HG03442 (cell line): ENCODE data around the gene GDPD5.
A peak's percentile ranks its signal among the peaks of the same experiment; 100 is the strongest.

Experiments
- ATAC-seq: cut with Tn5 transposase; IDR thresholded peaks from one replicate; pipeline ENCODE4 v1.9.1; 2021; ENCODE audit warnings: mild to moderate bottlenecking, moderate library complexity; ENCODE audit not compliant: unreplicated experiment

GDPD5 gene

GRCh38 chr11:75525433-75526191, at the start of gene GDPD5:
TSS of gene GDPD5 (minus strand) at chr11:75525941. CDS start at chr11:75477735, 48,206 bp downstream.
- ATAC-seq, result peak; percentile 68

- no peak for ATAC-seq
These were observed 49.2 kb upstream of the GDPD5 start for GRCh38 chr11:75574698-75575602.

GRCh38 chr11:75572744-75573143, 47.0 kb upstream of the GDPD5 start:
- ATAC-seq, result no peak

- no peak for ATAC-seq
These were observed 45.9 kb upstream of the GDPD5 start for GRCh38 chr11:75571625-75572024.

DNA sequence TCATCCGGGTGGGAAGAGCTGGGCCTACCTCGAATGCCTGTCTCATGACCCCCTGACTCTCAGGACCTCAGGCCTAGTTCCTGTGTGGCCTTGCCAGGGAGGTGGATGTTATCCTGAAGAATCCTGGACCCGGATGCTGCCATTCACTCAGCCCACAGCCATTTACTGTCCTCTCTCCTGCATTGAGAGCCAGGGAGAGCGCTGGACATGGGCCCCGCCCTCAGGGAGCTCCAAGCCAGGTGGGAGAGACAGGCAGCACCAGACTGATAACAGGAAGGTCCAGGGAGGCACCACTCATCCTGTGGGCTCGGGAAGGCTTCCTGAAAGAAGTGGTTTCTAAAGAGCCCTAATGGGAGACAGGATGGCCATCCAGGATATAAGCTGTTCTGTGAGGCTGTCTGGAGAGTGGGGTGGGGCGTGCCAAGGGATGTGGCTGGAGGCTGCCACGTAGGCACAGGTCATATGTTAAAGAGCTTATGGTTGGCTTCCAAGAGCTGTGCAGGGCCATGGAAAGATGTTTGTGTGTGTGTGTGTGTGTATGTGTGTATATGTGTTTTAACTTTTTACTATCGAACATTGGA, 44.9 kb upstream of the GDPD5 start:
- no peak for ATAC-seq

GRCh38 chr11:75568616-75569219, 43.0 kb upstream of the GDPD5 start:
- ATAC-seq, result no peak

DNA sequence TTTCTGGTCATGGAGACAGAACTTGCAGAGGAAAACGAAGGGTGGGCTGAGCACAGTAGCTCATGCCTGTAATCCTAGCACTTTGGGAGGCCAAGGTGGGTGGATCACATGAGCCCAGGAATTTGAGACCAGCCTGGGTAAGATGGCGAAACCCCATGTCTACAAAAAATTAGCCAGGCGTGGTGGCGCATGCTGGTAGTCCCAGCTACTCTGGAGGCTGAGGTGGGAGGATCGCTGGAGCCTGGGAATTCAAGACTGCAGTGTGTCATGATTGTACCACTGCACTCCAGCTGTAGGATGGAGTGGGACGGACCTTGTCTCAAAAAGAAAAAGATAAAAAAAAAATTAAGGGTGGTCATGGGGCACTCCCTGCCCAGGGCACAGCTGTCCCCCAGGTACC, 42.2 kb upstream of the GDPD5 start:
- no peak for ATAC-seq

DNA sequence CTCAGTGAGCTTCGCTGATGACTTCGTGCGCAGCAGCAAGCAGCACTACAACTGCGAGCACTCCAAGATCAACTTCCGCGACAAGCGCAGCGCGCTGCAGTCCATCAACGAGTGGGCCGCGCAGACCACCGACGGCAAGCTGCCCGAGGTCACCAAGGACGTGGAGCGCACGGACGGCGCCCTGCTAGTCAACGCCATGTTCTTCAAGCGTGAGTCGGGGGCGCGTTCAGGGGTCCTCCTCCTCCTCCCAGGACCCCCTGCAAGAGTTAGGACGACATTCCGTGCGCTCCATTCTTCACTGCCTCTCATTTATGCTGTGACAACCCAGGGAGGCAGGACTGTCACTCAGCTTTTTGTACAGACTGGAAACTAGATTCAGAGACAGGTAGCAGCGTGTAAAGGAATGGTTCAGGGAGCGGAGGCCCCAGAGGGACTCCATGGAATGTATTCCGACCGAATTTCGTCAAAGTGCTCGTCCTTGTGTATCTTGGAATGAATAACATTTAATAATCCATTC, 41.1 kb upstream of the GDPD5 start:
- no peak for ATAC-seq

DNA sequence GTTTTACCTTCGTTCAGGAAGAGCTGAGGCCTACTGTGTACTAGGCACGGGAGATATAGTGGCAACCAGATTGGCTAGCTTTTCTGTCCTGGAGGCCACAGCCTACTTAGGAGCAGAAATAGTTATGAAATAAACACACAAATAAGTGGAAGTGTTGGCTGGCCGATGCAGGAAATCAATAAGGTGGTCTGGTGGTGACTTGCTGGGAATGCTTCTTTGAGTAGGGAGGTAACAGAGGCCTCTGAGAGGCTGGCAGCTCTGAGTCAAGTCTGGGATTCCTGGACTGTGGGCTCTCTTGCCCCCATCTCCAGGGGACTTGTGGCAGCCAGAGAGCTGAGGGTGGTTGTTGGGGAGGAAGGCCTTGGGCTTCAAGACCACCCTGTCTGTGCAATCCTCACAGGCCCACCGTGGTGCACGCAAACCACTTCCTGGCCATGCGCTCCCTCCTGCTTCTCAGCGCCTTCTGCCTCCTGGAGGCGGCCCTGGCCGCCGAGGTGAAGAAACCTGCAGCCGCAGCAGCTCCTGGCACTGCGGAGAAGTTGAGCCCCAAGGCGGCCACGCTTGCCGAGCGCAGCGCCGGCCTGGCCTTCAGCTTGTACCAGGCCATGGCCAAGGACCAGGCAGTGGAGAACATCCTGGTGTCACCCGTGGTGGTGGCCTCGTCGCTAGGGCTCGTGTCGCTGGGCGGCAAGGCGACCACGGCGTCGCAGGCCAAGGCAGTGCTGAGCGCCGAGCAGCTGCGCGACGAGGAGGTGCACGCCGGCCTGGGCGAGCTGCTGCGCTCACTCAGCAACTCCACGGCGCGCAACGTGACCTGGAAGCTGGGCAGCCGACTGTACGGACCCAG, 40.4 kb upstream of the GDPD5 start:
- no peak for ATAC-seq

DNA sequence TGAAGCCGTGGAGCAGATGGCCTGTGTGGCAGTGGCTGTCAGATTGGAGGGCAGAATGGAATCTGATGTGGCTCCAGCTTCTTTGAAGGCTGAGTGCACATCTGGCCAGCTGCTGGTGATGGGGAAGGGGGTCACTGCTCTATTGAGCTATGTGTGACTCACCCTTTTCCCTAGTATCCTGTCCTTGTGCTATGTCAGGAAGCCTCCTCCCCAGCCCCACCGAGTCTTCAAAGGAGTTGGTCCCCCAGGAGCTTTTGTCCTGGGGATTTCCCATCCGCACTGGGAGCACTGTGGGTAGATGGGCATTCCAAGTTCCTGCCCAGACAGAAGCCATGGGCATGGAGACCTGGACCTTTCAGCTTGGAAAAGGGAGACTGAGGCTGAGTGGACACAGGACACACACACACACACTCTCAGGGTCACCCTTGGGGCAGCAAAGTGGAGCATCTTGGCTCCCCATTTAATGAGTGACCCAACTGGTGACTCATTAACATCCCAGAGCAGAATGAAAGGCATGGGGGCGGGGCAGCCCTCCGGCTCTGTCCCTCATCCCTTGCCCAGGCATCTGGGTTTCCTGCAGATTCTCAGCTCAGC, 39.6 kb upstream of the GDPD5 start:
- no peak for ATAC-seq

DNA sequence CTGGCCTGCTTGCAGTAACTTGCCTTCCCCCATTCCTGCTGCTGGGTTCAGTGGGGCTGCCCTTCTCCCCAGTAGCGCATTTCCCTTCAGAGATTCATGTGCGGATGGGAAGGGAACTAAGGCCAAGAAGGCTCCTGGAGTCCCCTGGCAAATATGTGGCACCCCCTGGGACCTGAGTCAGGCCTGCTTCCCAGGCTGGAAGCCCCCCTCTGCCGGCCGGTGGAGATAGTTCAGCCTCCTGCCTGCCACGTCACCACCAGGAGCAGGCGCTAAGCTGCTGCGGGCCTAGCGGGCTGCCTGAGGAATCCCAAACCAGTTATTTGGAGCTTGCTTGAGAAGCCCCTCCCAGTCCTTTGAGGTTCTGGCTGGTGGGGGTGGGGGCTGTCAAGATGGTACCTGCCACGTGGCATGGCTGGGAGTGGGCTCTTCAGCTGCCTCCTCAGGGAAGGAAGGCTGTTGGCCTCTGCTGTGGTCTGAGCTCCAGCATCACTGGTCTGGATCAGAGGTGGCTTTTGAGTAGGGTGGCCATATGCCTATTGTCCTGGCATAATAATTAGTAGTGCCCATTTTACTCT, 38.3 kb upstream of the GDPD5 start:
- ATAC-seq, result no peak

DNA sequence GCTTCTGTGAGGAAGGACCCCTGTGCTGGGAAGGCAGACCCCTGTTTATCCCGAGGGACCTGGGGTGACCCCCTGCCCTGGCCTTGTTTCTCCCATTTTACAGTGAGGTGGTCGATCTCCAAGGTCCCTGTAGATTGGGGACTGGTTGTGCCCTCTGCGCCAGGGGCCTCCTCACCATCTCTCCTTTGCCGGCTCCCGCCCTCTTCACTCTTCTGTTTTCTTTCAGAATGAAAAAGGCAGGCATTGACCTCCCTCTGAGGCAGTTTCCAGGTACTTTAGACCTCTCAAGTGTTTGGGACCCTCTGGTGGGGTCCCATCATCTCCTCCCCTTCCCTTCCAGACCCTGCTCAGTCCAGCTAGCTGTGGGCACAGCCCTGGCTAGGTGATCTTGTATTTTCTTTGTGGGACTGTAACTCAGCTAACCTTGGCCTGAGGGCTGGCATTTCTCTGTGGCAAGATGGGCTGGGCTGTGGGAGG, 37.8 kb upstream of the GDPD5 start:
- no peak for ATAC-seq

GRCh38 chr11:75562836-75563484, 37.2 kb upstream of the GDPD5 start:
- ATAC-seq, result no peak

GRCh38 chr11:75562048-75562835, 36.5 kb upstream of the GDPD5 start, which contains the start of gene SERPINH1:
TSS of gene SERPINH1 (plus strand) at chr11:75562253. CDS start at chr11:75566350, 4,097 bp downstream.
- peak; percentile 81 for ATAC-seq

DNA sequence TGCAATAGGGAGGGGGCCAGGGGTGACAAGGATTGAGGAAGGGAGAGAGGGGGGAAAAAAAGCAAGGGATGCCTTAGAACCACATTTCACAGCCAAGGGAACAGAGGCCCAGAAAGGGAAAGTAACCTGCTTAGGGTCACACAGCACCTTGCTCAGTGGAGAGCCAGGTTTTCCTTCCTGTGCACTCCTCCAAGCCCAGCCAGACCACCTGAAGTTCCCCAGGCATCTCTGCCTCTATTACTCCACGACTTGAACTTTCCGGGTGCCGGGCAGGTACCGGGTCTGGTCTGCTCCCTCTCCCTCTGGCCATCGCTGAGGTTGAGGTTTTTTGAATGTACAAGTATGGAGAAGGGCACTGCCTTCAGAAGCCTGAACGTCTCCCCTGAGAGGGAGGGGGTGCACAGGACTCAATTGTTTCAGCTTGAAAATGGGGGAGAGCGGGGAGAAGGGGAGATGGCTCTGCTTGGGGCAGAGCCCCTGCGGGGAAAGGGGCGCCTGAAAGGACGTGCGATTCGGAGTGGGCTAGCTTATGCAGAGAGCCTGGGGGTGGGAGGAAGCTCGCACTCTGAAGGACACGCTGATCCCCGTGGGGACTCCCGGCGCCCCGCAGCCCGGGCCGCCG, 35.8 kb upstream of the GDPD5 start:
- ATAC-seq, result no peak

DNA sequence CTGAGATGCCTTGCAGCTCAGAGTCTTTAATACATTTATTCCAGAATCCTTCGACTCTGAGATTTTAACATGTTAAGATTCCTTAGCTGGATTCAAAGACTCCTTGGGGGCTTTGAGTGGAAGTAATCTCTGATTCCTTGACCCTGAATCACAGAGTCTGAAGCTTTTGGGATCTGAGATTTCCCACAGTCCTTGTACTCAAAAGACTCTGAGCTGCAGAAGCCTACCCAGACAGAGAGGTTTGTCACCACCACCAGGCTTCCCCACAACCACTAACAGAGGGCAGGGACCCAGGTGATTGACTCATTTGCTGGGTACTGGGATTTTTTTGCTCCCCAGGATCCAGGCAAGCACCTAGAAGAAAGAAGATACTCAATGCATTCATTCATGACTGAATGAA, 34.9 kb upstream of the GDPD5 start:
- no peak for ATAC-seq
